K562 (cell line): ENCODE measurements around the gene SLC28A3. TPM values are rescaled to one million over a fixed set of nuclear protein-coding genes. Genes with fewer than 3 reads are reported as not detected.

Source experiments
- ATAC-seq: fragments of 200-7000 bp; cut with Tn5 transposase; 3 replicates; pipeline ENCODE4 v1.9.1; 2020; ENCODE audit warnings: moderate library complexity
- BruUV-seq: library from RNA; stranded (reverse); fragments of 400-500 nt; replicated peaks from 2 replicates; lab custom pipeline; 2021; lab: Mats Ljungman, UMichigan
- CTCF ChIA-PET: fragments of 300-600 bp; formaldehyde crosslinking; extraction: SDS; loops from one replicate; lab custom pipeline; 2021; ENCODE audit warnings: low intra/inter-chr PET ratio; lab: Yijun Ruan, JAX
- POLR2A ChIA-PET: fragments of 300-600, 350-650 bp; sonication (Branson Sonifier 250); formaldehyde crosslinking; extraction: SDS; loops from one replicate; lab custom pipeline; 2021; ENCODE audit warnings: antibody characterized with exemption, inconsistent platforms; lab: Yijun Ruan, JAX
- DNase-seq, 4 experiments: peaks; one replicate each; pipeline versions ENCODE4 v3.0.0 to v3.0.0-alpha.2; 2011 to 2018; ENCODE audit warnings: low spot score in 3 of 4, mixed read lengths in 3 of 4; ENCODE audit errors: extremely low read depth in 1 of 4
- FAIRE-seq: peaks from 2 replicates; lab custom pipeline; 2011; peaks lifted over from hg19 to GRCh38; lab: Jason Lieb, UNC
- H2AFZ ChIP-seq: 2 replicates; pipeline ENCODE4 v1.6.0; 2011; ENCODE audit warnings: low read depth, low read length, control low read depth, inconsistent platforms
- H3K27ac ChIP-seq: fragments of 200-600 bp; 3 replicates; pipeline ENCODE4 v1.8.0; 2011; ENCODE audit warnings: low read depth, mild to moderate bottlenecking, control low read depth, inconsistent platforms, low read length, moderate library complexity, mixed read lengths; ENCODE audit errors: extremely low read depth
- H3K27me3 ChIP-seq, 2 experiments: fragments of 300-600 bp in 1 of 2; 2 replicates in 1 of 2; 3 replicates in 1 of 2; pipeline versions ENCODE4 v1.6.0 to v1.8.0; 2011; ENCODE audit warnings: inconsistent platforms in 2 of 2, low read length in 2 of 2, mild to moderate bottlenecking in 1 of 2, mixed read lengths in 1 of 2, moderate library complexity in 1 of 2; ENCODE audit not compliant: control insufficient read depth in 2 of 2, insufficient read depth in 2 of 2
- H3K36me3 ChIP-seq: fragments of 300-600 bp; 3 replicates; pipeline ENCODE4 v1.8.0; 2011; ENCODE audit warnings: mild to moderate bottlenecking, low read length, inconsistent platforms; ENCODE audit not compliant: control insufficient read depth, insufficient read depth
- H3K4me1 ChIP-seq, 2 experiments: fragments of 200-600 bp in 1 of 2; replicated peaks in 1 of 2; 2 replicates in 1 of 2; 3 replicates in 1 of 2; pipeline versions ENCODE4 v1.5.1 to v1.8.0; 2011; ENCODE audit warnings: inconsistent platforms in 2 of 2, low read length in 2 of 2, mild to moderate bottlenecking in 1 of 2, mixed read lengths in 1 of 2, moderate library complexity in 1 of 2; ENCODE audit not compliant: control insufficient read depth in 2 of 2, insufficient read depth in 2 of 2
- H3K4me2 ChIP-seq: 2 replicates; pipeline ENCODE4 v1.6.1; 2011; ENCODE audit warnings: low read length, control low read depth, inconsistent platforms, mixed read lengths; ENCODE audit not compliant: insufficient read depth
- H3K4me3 ChIP-seq: fragments of 200-600 bp; sonication (generic), shearing (Covaris generic); 2 replicates; pipeline ENCODE4 v1.5.1; 2016; ENCODE audit warnings: control low read depth, inconsistent platforms
- H3K79me2 ChIP-seq: fragments of 200-600 bp; 3 replicates; pipeline ENCODE4 v1.8.0; 2011; ENCODE audit warnings: low read length, inconsistent platforms; ENCODE audit not compliant: control insufficient read depth, insufficient read depth
- H3K9ac ChIP-seq, 2 experiments: 2 replicates each; pipeline versions ENCODE4 v1.6.0 to v1.6.1; 2011; ENCODE audit warnings: low read depth in 2 of 2, low read length in 2 of 2, control low read depth in 1 of 2, inconsistent platforms in 1 of 2, mild to moderate bottlenecking in 1 of 2, mixed read lengths in 1 of 2; ENCODE audit not compliant: insufficient read depth in 1 of 2
- H3K9me1 ChIP-seq: one replicate; pipeline ENCODE4 v1.6.0; 2011; ENCODE audit warnings: inconsistent platforms, mild to moderate bottlenecking, low read length, moderate library complexity; ENCODE audit not compliant: control insufficient read depth, insufficient read depth
- H3K9me3 ChIP-seq: replicated peaks from 2 replicates; pipeline ENCODE4 v1.5.1; 2011; ENCODE audit warnings: low read depth, low read length, inconsistent platforms; ENCODE audit not compliant: control insufficient read depth, insufficient read depth
- H4K20me1 ChIP-seq: replicated peaks from 2 replicates; pipeline ENCODE4 v1.6.1; 2011; ENCODE audit warnings: low read length, inconsistent platforms, mixed read lengths; ENCODE audit not compliant: control insufficient read depth, insufficient read depth
- HMG20B ChIP-seq: fragments of 250-450 bp; sonication (Bioruptor Pico); IDR thresholded peaks from 2 replicates; pipeline ENCODE4 v1.5.0; 2021; ENCODE audit warnings: mild to moderate bottlenecking
- MTA1 ChIP-seq: fragments of 450-650 bp; IDR thresholded peaks from 2 replicates; pipeline ENCODE4 v1.6.1; 2017; ENCODE audit warnings: borderline replicate concordance
- NFE2 ChIP-seq: IDR thresholded peaks from 2 replicates; pipeline ENCODE4 v1.6.1; 2014; ENCODE audit warnings: antibody characterized with exemption, low read depth
- PHTF2 ChIP-seq: fragments of 250-450 bp; sonication (Bioruptor Pico); IDR thresholded peaks from 2 replicates; pipeline ENCODE4 v1.5.0; 2021; ENCODE audit warnings: mild to moderate bottlenecking
- SMAD1 ChIP-seq: fragments of 150-350 bp; IDR thresholded peaks from 2 replicates; pipeline ENCODE4 v1.6.1; 2014; ENCODE audit warnings: low read length, low read depth; ENCODE audit not compliant: partially characterized antibody
- SMARCE1 ChIP-seq: fragments of 450-650 bp; IDR thresholded peaks from 2 replicates; pipeline ENCODE4 v1.7.1; 2016; ENCODE audit warnings: mild to moderate bottlenecking
- ZNF316 ChIP-seq: fragments of 450-650 bp; IDR thresholded peaks from 2 replicates; pipeline ENCODE4 v1.6.1; 2016
- ZNF584 ChIP-seq: fragments of 200-800 bp; sonication (Bioruptor generic); IDR thresholded peaks from 2 replicates; pipeline ENCODE4 v1.6.1; 2016; ENCODE audit warnings: low read depth, mild to moderate bottlenecking, missing genetic modification characterization, missing compliant biosample characterization
- WGBS: fragments of 100-300 bp; shearing (Covaris generic); methylation state at CpG from one replicate; pipeline ENCODE4 v1.1.6; 2016; ENCODE audit warnings: low coverage, mixed read lengths; ENCODE audit not compliant: insufficient coverage; ENCODE audit errors: missing lambda C conversion rate; 5-methylcytosine and 5-hydroxymethylcytosine counted together
- in situ Hi-C: fragments of 300-500 bp; cut with MboI; formaldehyde crosslinking; loops from 4 replicates; pipeline ENCODE4 v1.15.0; 2018; ENCODE audit warnings: inconsistent platforms, mixed read lengths
- intact Hi-C: fragments of 100-400 bp; cut with micrococcal nuclease; formaldehyde crosslinking; loops from 2 replicates; pipeline ENCODE4 v1.14.2; 2022
- polyA plus RNA-seq, 8 experiments: library from polyadenylated mRNA; depleted of rRNA in 4 of 8; stranded (reverse) in 5 of 8; unstranded in 3 of 8; fragments of >200 nt; fragmentation: Nextera tagmentation in 2 of 8; fragmentation: Illumina TruSeq in 1 of 8; extraction: Ambion mirVana in 2 of 8; extraction: Trizol in 1 of 8; gene quantifications; 2 replicates each; pipeline versions ENCODE4 v1.2.1 to v1.2.3, GENCODE V29; 2011 to 2014; ENCODE audit warnings: inconsistent platforms in 1 of 8, missing spikeins in 1 of 8
- total RNA-seq, 7 experiments: library from RNA; depleted of rRNA in 6 of 7; stranded (reverse); fragments of >200 nt in 6 of 7; fragmentation: Illumina TruSeq in 2 of 7; extraction: Trizol in 2 of 7; gene quantifications; 2 replicates each; pipeline versions ENCODE4 v1.2.1 to v1.2.3, GENCODE V29; 2011 to 2021; ENCODE audit warnings: low replicate concordance in 1 of 7
- TF ChIP-seq, protein P1 (sequence below): fragments of 450-650 bp; formaldehyde crosslinking; conservative IDR thresholded peaks from 2 replicates; pipeline ENCODE4 v1.4.0; 2022; ENCODE audit warnings: mild to moderate bottlenecking, missing genetic modification characterization
- TF ChIP-seq, protein P2 (sequence below): fragments of 250-450 bp; sonication (Bioruptor Pico); IDR thresholded peaks from 2 replicates; pipeline ENCODE4 v1.8.0; 2021; ENCODE audit warnings: moderate library complexity, mild to moderate bottlenecking, inconsistent platforms
- TF ChIP-seq, protein P3 (sequence below), 2 experiments: fragments of 150-350 bp in 1 of 2; IDR thresholded peaks; 2 replicates each; pipeline ENCODE4 v1.6.1; 2012 to 2016; ENCODE audit warnings: low read depth in 2 of 2, low read length in 2 of 2, mild to moderate bottlenecking in 1 of 2, moderate library complexity in 1 of 2

SLC28A3 gene
- total and polyA plus RNA-seq, 9 of the 15 experiments (the other 6 are each of a cell fraction or from before 2014, with no cell fraction given): not detected

DNA sequence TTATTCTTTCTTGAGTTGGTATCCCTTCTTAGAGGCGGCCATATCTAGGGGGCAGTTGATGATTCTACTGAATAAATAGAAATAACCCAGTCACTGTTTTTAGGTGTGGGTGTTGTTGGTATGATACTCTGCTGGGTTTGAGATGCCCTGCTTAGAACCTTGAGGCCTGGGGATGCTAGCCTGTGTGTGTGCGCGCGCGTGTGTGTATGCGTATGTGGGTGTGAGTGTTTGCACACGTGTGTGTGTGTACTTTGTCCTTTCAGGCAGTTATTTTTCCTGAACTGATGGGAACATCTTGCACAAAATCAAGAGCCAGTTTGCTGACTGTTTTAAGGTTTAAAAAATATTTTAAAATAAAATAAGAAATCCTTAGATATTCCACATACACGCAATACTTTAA lies 3.3 kb downstream of the SLC28A3 start:
- Histone ChIP-seq H3K4me3 (no peak overlapping the region), H3K27me3 (peaks cover 0 to 4% of the 10 kb centered on the region in 2 experiments; a peak in 2 of 5 replicates), H3K9me3 (no peaks in the 10 kb centered on the region), H3K27ac (no peak overlapping the region), H2AFZ (no peak overlapping the region), H3K4me1 (no peaks in the 10 kb centered on the region), H4K20me1 (no peaks in the 10 kb centered on the region), H3K79me2 (no peaks in the 10 kb centered on the region), H3K9me1 (no peaks in the 10 kb centered on the region), H3K9ac (no peak overlapping the region), H3K36me3 (no peaks in the 10 kb centered on the region), H3K4me2 (no peak overlapping the region)
- ATAC-seq (no peak), FAIRE-seq (no peak), DNase-seq (no peak)
- POLR2A ChIA-PET: no interaction called here
- intact Hi-C loops (no loop called here), in situ Hi-C loops (no loop called here)
- CTCF ChIA-PET: no interaction called here
- 74% methylated on average over 7 of the region's 8 CpGs for WGBS
- BruUV-seq: no TSS peak
- no peak for TF ChIP-seq ZNF316
- no peak for TF ChIP-seq SMARCE1
- TF ChIP-seq, protein P1, sequence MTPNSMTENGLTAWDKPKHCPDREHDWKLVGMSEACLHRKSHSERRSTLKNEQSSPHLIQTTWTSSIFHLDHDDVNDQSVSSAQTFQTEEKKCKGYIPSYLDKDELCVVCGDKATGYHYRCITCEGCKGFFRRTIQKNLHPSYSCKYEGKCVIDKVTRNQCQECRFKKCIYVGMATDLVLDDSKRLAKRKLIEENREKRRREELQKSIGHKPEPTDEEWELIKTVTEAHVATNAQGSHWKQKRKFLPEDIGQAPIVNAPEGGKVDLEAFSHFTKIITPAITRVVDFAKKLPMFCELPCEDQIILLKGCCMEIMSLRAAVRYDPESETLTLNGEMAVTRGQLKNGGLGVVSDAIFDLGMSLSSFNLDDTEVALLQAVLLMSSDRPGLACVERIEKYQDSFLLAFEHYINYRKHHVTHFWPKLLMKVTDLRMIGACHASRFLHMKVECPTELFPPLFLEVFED (CRISPR knock-in tag): no peak
- no peak for TF ChIP-seq MTA1
- no peak for TF ChIP-seq NFE2
- no peak for TF ChIP-seq SMAD1
- no peak for TF ChIP-seq ZNF584 (CRISPR knock-in tag)
- TF ChIP-seq HMG20B: no peak
- TF ChIP-seq PHTF2 (CRISPR knock-in tag): no peak
- TF ChIP-seq, protein P2, sequence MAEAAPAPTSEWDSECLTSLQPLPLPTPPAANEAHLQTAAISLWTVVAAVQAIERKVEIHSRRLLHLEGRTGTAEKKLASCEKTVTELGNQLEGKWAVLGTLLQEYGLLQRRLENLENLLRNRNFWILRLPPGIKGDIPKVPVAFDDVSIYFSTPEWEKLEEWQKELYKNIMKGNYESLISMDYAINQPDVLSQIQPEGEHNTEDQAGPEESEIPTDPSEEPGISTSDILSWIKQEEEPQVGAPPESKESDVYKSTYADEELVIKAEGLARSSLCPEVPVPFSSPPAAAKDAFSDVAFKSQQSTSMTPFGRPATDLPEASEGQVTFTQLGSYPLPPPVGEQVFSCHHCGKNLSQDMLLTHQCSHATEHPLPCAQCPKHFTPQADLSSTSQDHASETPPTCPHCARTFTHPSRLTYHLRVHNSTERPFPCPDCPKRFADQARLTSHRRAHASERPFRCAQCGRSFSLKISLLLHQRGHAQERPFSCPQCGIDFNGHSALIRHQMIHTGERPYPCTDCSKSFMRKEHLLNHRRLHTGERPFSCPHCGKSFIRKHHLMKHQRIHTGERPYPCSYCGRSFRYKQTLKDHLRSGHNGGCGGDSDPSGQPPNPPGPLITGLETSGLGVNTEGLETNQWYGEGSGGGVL (CRISPR knock-in tag): no peak
- TF ChIP-seq, protein P3, sequence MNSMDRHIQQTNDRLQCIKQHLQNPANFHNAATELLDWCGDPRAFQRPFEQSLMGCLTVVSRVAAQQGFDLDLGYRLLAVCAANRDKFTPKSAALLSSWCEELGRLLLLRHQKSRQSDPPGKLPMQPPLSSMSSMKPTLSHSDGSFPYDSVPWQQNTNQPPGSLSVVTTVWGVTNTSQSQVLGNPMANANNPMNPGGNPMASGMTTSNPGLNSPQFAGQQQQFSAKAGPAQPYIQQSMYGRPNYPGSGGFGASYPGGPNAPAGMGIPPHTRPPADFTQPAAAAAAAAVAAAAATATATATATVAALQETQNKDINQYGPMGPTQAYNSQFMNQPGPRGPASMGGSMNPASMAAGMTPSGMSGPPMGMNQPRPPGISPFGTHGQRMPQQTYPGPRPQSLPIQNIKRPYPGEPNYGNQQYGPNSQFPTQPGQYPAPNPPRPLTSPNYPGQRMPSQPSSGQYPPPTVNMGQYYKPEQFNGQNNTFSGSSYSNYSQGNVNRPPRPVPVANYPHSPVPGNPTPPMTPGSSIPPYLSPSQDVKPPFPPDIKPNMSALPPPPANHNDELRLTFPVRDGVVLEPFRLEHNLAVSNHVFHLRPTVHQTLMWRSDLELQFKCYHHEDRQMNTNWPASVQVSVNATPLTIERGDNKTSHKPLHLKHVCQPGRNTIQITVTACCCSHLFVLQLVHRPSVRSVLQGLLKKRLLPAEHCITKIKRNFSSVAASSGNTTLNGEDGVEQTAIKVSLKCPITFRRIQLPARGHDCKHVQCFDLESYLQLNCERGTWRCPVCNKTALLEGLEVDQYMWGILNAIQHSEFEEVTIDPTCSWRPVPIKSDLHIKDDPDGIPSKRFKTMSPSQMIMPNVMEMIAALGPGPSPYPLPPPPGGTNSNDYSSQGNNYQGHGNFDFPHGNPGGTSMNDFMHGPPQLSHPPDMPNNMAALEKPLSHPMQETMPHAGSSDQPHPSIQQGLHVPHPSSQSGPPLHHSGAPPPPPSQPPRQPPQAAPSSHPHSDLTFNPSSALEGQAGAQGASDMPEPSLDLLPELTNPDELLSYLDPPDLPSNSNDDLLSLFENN (IDR thresholded peaks at IDR 0.05; ENCODE audit: low read depth in 2 of 2, low read length in 2 of 2): no peak
